ENCODE data around the gene ABHD15. TPM values are rescaled to one million over a fixed set of nuclear protein-coding genes. Genes with fewer than 3 reads are reported as not detected.

The ABHD15 gene
- total RNA-seq, 1 experiment from 2014 or later = 8.2 TPM

- H3K36me3 ChIP-seq (ENCODE audit: control insufficient read depth in 1 of 2, insufficient read depth in 2 of 2, low read length in 2 of 2) = peaks cover 8 to 10% of the 10 kb centered on the region in 2 experiments; a peak in 3 of 4 replicates
- no peak overlapping the region for H2AFZ ChIP-seq (ENCODE audit: low read depth, low read length, poor library complexity, severe bottlenecking)
- CTCF ChIA-PET = no interaction called here
- ATAC-seq = no peak
- no peaks in the 10 kb centered on the region for H3K27me3 ChIP-seq (ENCODE audit: insufficient read depth, low read length)
- H3K79me2 ChIP-seq (ENCODE audit: insufficient read depth, low read length) = no peaks in the 10 kb centered on the region
- H3K4me1 ChIP-seq (ENCODE audit: control insufficient read depth in 1 of 2, insufficient read depth in 2 of 2, low read length in 2 of 2) = no peaks in the 10 kb centered on the region
- RAD21 ChIA-PET (ENCODE audit: low non-redundant PET in 1 of 2, low total read pairs in 2 of 2, uncharacterized antibody in 2 of 2, unreplicated experiment in 2 of 2) = no interaction called here
- no peak overlapping the region for H3K4me2 ChIP-seq (ENCODE audit: low read length)
- no peak overlapping the region for H3K27ac ChIP-seq (ENCODE audit: low read depth, low read length)
- H3K9me3 ChIP-seq (ENCODE audit: control insufficient read depth in 1 of 2, insufficient read depth in 1 of 2, low read depth in 1 of 2, low read length in 2 of 2) = no peaks in the 10 kb centered on the region
- no peak overlapping the region for H3K4me3 ChIP-seq (replicated peaks in 1 of 2; ENCODE audit: low read depth in 1 of 2, low read length in 2 of 2)
- no peak for DNase-seq (ENCODE audit: low read depth, low spot score)
- no peak overlapping the region for H3K9ac ChIP-seq (ENCODE audit: low read length)
- BruUV-seq (replicated peaks) = no TSS peak
- POLR2A ChIA-PET = no interaction called here
- no peak for TF ChIP-seq EZH2 (IDR thresholded peaks at IDR 0.05)
- TF ChIP-seq SRF (IDR thresholded peaks at IDR 0.05; ENCODE audit: low read depth) = no peak
- no peak for TF ChIP-seq REST (IDR thresholded peaks at IDR 0.05; ENCODE audit: low read depth)
- TF ChIP-seq JUND (IDR thresholded peaks at IDR 0.05) = no peak
- no peak for TF ChIP-seq POLR2AphosphoS5 (IDR thresholded peaks at IDR 0.05; ENCODE audit: low read depth, low read length)
- TF ChIP-seq CEBPB (IDR thresholded peaks at IDR 0.05; ENCODE audit: low read depth) = no peak
- no peak for TF ChIP-seq ZNF274 (IDR thresholded peaks at IDR 0.05; ENCODE audit: low read depth, low read length)
- no peak for TF ChIP-seq CTCF (IDR thresholded peaks at IDR 0.05 in 2 of 3, conservative IDR thresholded peaks at IDR 0.05 in 1 of 3; ENCODE audit: borderline replicate concordance in 1 of 3, insufficient read depth in 1 of 3, low read depth in 2 of 3, low read length in 2 of 3)
- no peak for TF ChIP-seq ELF1 (IDR thresholded peaks at IDR 0.05; ENCODE audit: borderline replicate concordance, low read depth)
- TF ChIP-seq CBX3 (IDR thresholded peaks at IDR 0.05; ENCODE audit: low read depth) = no peak
- no peak for TF ChIP-seq ATF3 (IDR thresholded peaks at IDR 0.05)
- no peak for TF ChIP-seq RAD21 (IDR thresholded peaks at IDR 0.05; ENCODE audit: low read depth)
- no peak for TF ChIP-seq ZFX (IDR thresholded peaks at IDR 0.05)
- no peak for TF ChIP-seq YY1 (IDR thresholded peaks at IDR 0.05; ENCODE audit: extremely low read depth, insufficient replicate concordance, low read depth, low read length)
- TF ChIP-seq EZH2phosphoT487 (IDR thresholded peaks at IDR 0.05; ENCODE audit: borderline replicate concordance) = no peak
- no peak for TF ChIP-seq POLR2A (IDR thresholded peaks at IDR 0.05; ENCODE audit: borderline replicate concordance, extremely low read depth, insufficient read depth, insufficient read length)
- no peak for TF ChIP-seq SIN3A (IDR thresholded peaks at IDR 0.05; ENCODE audit: low read depth)
- no peak for TF ChIP-seq EGR1 (IDR thresholded peaks at IDR 0.05; ENCODE audit: low read depth)
- intact Hi-C loops (cut with micrococcal nuclease) = no loop called here
- H3K9me2 ChIP-seq (ENCODE audit: insufficient read depth) = no peaks in the 10 kb centered on the region
- H4K20me1 ChIP-seq (ENCODE audit: insufficient read depth) = no peaks in the 10 kb centered on the region
These were observed 40.5 kb downstream of the ABHD15 start for GRCh38 chr17:29526322-29526721.

Measured in HCT116 (cell line).